SW 1271 (cell line): Measurements from ENCODE around the gene SLFN11.
"Not testable (repeated sequence)": the region's sequence is repeated elsewhere in the genome, so short reads cannot be mapped to it uniquely, and the experiment has no call there.

Source experiments
- DNase-seq, 2 experiments: peaks; one replicate each; lab custom pipeline; 2025; lab: John Stamatoyannopoulos, UW

Gene SLFN11

GRCh38 chr17:35361027-35361426 lies 12.4 kb downstream of the SLFN11 start:
- DNase-seq: no peak

GRCh38 chr17:35359398-35359797 lies 14.0 kb downstream of the SLFN11 start:
- no peak for DNase-seq

GRCh38 chr17:35352284-35352683 lies 21.1 kb downstream of the SLFN11 start:
- no peak for DNase-seq

- no peak for DNase-seq
Measured at GRCh38 chr17:35350493-35350892, 22.9 kb downstream of the SLFN11 start.

GRCh38 chr17:35345926-35346771 lies 27.3 kb downstream of the SLFN11 start:
- DNase-seq: no peak

- no peak for DNase-seq
Measured at GRCh38 chr17:35345445-35345925, 27.9 kb downstream of the SLFN11 start.

- DNase-seq: no peak
Measured at GRCh38 chr17:35344262-35344661, 29.2 kb downstream of the SLFN11 start.

GRCh38 chr17:35342276-35342675 lies 31.1 kb downstream of the SLFN11 start:
- no peak for DNase-seq

- DNase-seq: no peak
Measured at GRCh38 chr17:35341411-35341992, 31.9 kb downstream of the SLFN11 start.

- DNase-seq: no peak
Measured at GRCh38 chr17:35338230-35338629, 35.2 kb downstream of the SLFN11 start.

GRCh38 chr17:35337364-35337763 lies 36.1 kb downstream of the SLFN11 start:
- no peak for DNase-seq

GRCh38 chr17:35333578-35333977 lies 39.8 kb downstream of the SLFN11 start:
- DNase-seq: not testable (repeated sequence)

GRCh38 chr17:35322749-35323148 lies 50.7 kb downstream of the SLFN11 start:
- DNase-seq: no peak

- DNase-seq: no peak
Measured at GRCh38 chr17:35315971-35316370, 57.5 kb downstream of the SLFN11 start.

GRCh38 chr17:35315283-35315682 lies 58.1 kb downstream of the SLFN11 start:
- DNase-seq: no peak

GRCh38 chr17:35314415-35315216 lies 58.8 kb downstream of the SLFN11 start:
- DNase-seq: no peak

GRCh38 chr17:35313875-35314409 lies 59.5 kb downstream of the SLFN11 start:
- no peak for DNase-seq

GRCh38 chr17:35312790-35313711 lies 60.4 kb downstream of the SLFN11 start:
- peak in 1 of 2 experiments; percentile 68 for DNase-seq

- no peak for DNase-seq
Measured at GRCh38 chr17:35312346-35312745, 61.1 kb downstream of the SLFN11 start.

GRCh38 chr17:35309345-35309744 lies 64.1 kb downstream of the SLFN11 start:
- DNase-seq: not testable (repeated sequence)
